ENCODE data around the gene FOXP1.

FOXP1 gene

DNA sequence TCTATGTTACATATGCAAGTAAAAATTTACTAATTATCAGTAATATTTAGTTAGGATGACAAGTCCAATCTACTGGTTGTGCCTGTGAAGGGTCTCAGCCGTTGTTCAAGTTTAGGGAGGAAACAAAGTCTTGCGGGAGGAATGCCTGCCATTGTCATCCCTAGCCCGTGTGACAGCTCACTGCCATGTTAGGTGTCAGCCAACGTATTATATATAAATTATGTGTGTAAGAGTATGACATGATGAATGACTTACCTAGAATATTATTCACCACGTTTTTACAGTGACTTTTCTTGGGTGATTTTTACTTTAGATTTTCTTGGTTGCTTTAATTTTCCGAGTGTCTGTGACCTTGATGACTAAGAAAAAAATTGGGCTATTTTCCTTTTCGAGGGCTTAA lies 656.7 kb downstream of the FOXP1 start:
- H3K27me3 ChIP-seq (ENCODE audit: control insufficient read depth, low read length) = no peaks in the 10 kb centered on the region; the same call in 1 of the 2 replicates
- no peak overlapping the region for H3K4me3 ChIP-seq (ENCODE audit: low read length)
- no peak overlapping the region for H3K4me2 ChIP-seq (ENCODE audit: low read length)
- H3K9me2 ChIP-seq (replicated peaks; ENCODE audit: control insufficient read depth, low read length) = no peaks in the 10 kb centered on the region; the same call in 1 of the 2 replicates
- H4K20me1 ChIP-seq (ENCODE audit: control insufficient read depth, insufficient read depth, low read depth, low read length) = no peaks in the 10 kb centered on the region
- TF ChIP-seq, protein P1, sequence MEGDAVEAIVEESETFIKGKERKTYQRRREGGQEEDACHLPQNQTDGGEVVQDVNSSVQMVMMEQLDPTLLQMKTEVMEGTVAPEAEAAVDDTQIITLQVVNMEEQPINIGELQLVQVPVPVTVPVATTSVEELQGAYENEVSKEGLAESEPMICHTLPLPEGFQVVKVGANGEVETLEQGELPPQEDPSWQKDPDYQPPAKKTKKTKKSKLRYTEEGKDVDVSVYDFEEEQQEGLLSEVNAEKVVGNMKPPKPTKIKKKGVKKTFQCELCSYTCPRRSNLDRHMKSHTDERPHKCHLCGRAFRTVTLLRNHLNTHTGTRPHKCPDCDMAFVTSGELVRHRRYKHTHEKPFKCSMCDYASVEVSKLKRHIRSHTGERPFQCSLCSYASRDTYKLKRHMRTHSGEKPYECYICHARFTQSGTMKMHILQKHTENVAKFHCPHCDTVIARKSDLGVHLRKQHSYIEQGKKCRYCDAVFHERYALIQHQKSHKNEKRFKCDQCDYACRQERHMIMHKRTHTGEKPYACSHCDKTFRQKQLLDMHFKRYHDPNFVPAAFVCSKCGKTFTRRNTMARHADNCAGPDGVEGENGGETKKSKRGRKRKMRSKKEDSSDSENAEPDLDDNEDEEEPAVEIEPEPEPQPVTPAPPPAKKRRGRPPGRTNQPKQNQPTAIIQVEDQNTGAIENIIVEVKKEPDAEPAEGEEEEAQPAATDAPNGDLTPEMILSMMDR (IDR thresholded peaks at IDR 0.05; ENCODE audit: low read depth, low read length, poor library complexity, severe bottlenecking) = no peak
- TF ChIP-seq EZH2phosphoT487 (IDR thresholded peaks at IDR 0.05; ENCODE audit: borderline replicate concordance, low read length) = no peak
- no peaks in the 10 kb centered on the region for H3K9me3 ChIP-seq (ENCODE audit: control insufficient read depth, insufficient read depth, low read length)
- no peak overlapping the region for H3K27ac ChIP-seq (ENCODE audit: low read depth, low read length)
- H3K4me1 ChIP-seq (ENCODE audit: control insufficient read depth, low read length) = no peaks in the 10 kb centered on the region
- no peaks in the 10 kb centered on the region for H3F3A ChIP-seq (ENCODE audit: control insufficient read depth, insufficient read depth)
- no peaks in the 10 kb centered on the region for H3K79me2 ChIP-seq (ENCODE audit: control insufficient read depth, low read length)
- H3K36me3 ChIP-seq (ENCODE audit: control insufficient read depth, low read length) = no peaks in the 10 kb centered on the region

DNA sequence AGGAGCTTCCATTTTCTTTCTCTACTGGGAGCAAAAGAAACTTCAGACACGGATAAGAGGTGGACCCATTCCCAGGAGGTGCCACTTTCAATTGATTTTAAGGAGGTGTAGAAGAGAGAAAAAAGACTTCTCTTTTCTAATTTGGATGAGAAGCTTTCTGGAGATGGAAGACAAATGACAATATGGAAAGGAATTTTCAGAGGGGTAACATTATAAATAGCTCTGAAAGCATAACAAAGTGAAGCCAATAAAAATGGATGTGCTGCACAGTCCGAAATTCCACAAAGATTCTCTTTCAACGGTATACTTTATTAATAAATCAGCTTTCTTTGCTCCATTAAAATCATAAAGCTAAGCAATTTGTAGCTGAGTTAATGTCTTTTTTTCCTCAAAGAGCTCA lies 663.9 kb downstream of the FOXP1 start:
- H3K4me2 ChIP-seq (ENCODE audit: low read length) = no peak overlapping the region

DNA sequence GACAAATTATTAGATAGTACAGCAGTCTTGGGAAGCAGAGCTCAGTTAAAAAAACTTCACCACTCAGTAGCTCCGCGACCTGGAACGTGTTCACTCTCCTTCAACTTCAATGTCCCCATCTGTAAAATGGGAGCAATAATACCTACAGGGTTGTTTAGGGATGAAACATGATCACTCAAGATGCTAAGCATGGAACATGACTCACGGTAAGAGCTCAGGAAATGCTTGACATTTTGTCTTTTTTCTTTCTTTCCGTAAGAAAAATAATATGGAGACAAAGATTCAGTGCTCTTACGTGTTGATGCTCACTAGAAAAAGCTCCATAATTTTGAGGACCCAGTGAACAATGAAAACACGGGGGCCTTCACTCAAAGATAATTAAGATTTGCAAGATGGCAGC lies 664.4 kb downstream of the FOXP1 start:
- no peaks in the 10 kb centered on the region for H3F3A ChIP-seq (ENCODE audit: control insufficient read depth, insufficient read depth)
- H3K36me3 ChIP-seq (ENCODE audit: control insufficient read depth, low read length) = no peaks in the 10 kb centered on the region
- H3K27ac ChIP-seq (ENCODE audit: low read depth, low read length) = no peak overlapping the region
- H3K4me3 ChIP-seq (ENCODE audit: low read length) = no peak overlapping the region
- H3K9me3 ChIP-seq (ENCODE audit: control insufficient read depth, insufficient read depth, low read length) = no peaks in the 10 kb centered on the region
- no peaks in the 10 kb centered on the region for H3K4me1 ChIP-seq (ENCODE audit: control insufficient read depth, low read length)
- TF ChIP-seq, protein P1 (IDR thresholded peaks at IDR 0.05; ENCODE audit: low read depth, low read length, poor library complexity, severe bottlenecking) = no peak
- TF ChIP-seq EZH2phosphoT487 (IDR thresholded peaks at IDR 0.05; ENCODE audit: borderline replicate concordance, low read length) = no peak
- no peak overlapping the region for H3K4me2 ChIP-seq (ENCODE audit: low read length)
- H3K79me2 ChIP-seq (ENCODE audit: control insufficient read depth, low read length) = no peaks in the 10 kb centered on the region
- 0 out of 2 replicates have a peak, but pooled peaks cover 3% of the 10 kb centered on the region for H3K27me3 ChIP-seq (ENCODE audit: control insufficient read depth, low read length)
- H4K20me1 ChIP-seq (ENCODE audit: control insufficient read depth, insufficient read depth, low read depth, low read length) = no peaks in the 10 kb centered on the region
- H3K9me2 ChIP-seq (replicated peaks; ENCODE audit: control insufficient read depth, low read length) = no peaks in the 10 kb centered on the region; the same call in 1 of the 2 replicates

More for the DNA sequence above, 663.9 kb downstream of the FOXP1 start:
- TF ChIP-seq, protein P1 (IDR thresholded peaks at IDR 0.05; ENCODE audit: low read depth, low read length, poor library complexity, severe bottlenecking) = no peak
- no peak for TF ChIP-seq EZH2phosphoT487 (IDR thresholded peaks at IDR 0.05; ENCODE audit: borderline replicate concordance, low read length)
- Histone ChIP-seq H3K4me1 (ENCODE audit: control insufficient read depth, low read length) (no peaks in the 10 kb centered on the region), H3K27ac (ENCODE audit: low read depth, low read length) (no peak overlapping the region), H3K4me3 (ENCODE audit: low read length) (no peak overlapping the region), H3K9me3 (ENCODE audit: control insufficient read depth, insufficient read depth, low read length) (no peaks in the 10 kb centered on the region), H4K20me1 (ENCODE audit: control insufficient read depth, insufficient read depth, low read depth, low read length) (no peaks in the 10 kb centered on the region), H3K79me2 (ENCODE audit: control insufficient read depth, low read length) (no peaks in the 10 kb centered on the region), H3K36me3 (ENCODE audit: control insufficient read depth, low read length) (no peaks in the 10 kb centered on the region), H3K27me3 (ENCODE audit: control insufficient read depth, low read length) (0 out of 2 replicates have a peak, but pooled peaks cover 3% of the 10 kb centered on the region), H3K9me2 (replicated peaks; ENCODE audit: control insufficient read depth, low read length) (no peaks in the 10 kb centered on the region; the same call in 1 of the 2 replicates), H3F3A (ENCODE audit: control insufficient read depth, insufficient read depth) (no peaks in the 10 kb centered on the region)
